Left renal pelvis (tissue), 4 donors: ENCODE results near the gene FCGBP. TPM values are rescaled to one million over a fixed set of nuclear protein-coding genes. Genes with fewer than 3 reads are reported as not detected.
"Not testable (repeated sequence)": the region's sequence is repeated elsewhere in the genome, so short reads cannot be mapped to it uniquely, and the experiment has no call there.

ENCODE experiments used
- DNase-seq, 4 donors: peaks; one replicate each; pipeline ENCODE4 v3.0.0-alpha.2; 2013; ENCODE audit warnings: low read depth in 4 of 4, low spot score in 3 of 4
- polyA plus RNA-seq, 4 donors: library from polyadenylated mRNA; unstranded; fragments of 120-200 nt; gene quantifications; one replicate each; pipeline ENCODE4 v1.2.1, GENCODE V29; 2013; ENCODE audit not compliant: insufficient read length in 4 of 4

FCGBP gene
- polyA plus RNA-seq, 4 donors = 1.7 to 9.5 (median 6.1) TPM

DNA sequence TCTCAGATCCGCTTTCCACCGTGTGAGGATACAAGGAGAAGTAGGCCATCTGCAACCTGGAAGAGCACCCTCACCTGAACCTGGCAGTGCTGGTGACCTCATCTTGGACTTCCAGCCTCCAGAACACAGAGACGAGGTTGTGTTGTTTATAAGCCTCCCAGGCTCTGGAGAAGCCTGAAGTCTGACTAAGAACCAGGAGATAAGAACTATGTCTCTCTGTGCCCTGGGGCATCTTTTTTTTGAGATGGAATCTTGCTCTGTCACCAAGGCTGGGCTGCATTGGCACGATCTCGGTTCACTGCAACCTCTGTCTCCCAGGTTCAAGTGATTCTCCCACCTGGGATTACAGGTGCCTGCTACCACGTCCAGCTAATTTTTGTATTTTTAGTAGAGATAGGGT, 14.5 kb downstream of the FCGBP start:
- no peak for DNase-seq

- DNase-seq = no peak
These were observed 16.2 kb downstream of the FCGBP start for GRCh38 chr19:39918183-39918651.

GRCh38 chr19:39917561-39918182, 16.8 kb downstream of the FCGBP start:
- DNase-seq = no peak

GRCh38 chr19:39916851-39917396, 17.5 kb downstream of the FCGBP start:
- no peak for DNase-seq

- no peak for DNase-seq
These were observed 18.2 kb downstream of the FCGBP start for GRCh38 chr19:39916236-39916635.

GRCh38 chr19:39915848-39916215, 18.6 kb downstream of the FCGBP start:
- DNase-seq = no peak

- DNase-seq = no peak
These were observed 19.2 kb downstream of the FCGBP start for GRCh38 chr19:39915101-39915847.

DNA sequence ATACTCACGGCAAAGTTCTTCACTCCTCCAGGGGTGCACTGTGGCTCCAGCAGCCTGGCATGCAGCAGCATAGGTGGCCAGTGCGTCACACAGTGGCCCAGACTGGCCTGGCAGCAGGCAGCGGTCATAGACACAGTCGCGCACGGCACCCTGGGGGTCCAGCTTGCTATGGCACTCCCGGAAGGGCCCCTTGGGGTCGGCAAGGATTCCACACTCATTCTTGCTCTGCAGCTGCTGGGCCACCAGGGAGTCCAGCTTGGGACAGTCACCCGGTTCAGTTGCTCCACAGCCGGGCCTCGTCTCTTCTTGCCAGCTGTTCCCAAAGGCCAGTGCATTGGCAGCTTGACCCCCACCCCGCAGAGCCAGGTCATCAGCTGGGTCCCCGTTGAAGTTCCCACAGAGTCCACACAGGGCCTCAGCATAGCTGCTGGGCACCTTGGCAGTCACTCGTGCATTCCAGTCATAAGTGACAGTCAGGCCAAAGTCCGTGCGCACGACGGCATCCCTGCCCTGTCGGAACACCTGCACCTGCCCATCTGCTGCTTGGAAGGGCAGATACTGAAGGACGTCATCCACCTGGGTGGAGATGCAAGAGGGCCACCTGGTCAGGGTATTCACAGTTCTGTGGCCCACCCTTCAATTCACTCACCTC, 20.6 kb downstream of the FCGBP start:
- no peak for DNase-seq

- DNase-seq = no peak
These were observed 25.6 kb downstream of the FCGBP start for GRCh38 chr19:39908803-39909202.

GRCh38 chr19:39906820-39907611, 27.4 kb downstream of the FCGBP start:
- no peak for DNase-seq

DNA sequence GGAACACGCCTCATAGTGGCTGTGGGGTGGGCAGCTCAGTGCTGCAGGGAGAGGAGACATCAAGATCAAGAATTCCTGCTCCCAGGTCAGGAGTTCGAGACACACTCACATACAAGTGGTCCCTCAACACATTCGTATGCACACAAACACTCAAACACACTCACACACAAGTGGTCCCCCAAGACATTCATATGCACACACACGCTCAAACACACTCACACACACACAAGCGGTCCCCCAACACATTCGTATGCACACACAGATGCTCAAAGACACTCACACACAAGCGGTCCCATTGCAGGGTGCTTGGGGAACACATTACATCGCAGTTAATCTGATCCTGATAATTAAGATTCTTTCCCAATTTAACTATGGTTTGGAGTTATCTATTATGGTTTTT, 28.2 kb downstream of the FCGBP start:
- DNase-seq = no peak

DNA sequence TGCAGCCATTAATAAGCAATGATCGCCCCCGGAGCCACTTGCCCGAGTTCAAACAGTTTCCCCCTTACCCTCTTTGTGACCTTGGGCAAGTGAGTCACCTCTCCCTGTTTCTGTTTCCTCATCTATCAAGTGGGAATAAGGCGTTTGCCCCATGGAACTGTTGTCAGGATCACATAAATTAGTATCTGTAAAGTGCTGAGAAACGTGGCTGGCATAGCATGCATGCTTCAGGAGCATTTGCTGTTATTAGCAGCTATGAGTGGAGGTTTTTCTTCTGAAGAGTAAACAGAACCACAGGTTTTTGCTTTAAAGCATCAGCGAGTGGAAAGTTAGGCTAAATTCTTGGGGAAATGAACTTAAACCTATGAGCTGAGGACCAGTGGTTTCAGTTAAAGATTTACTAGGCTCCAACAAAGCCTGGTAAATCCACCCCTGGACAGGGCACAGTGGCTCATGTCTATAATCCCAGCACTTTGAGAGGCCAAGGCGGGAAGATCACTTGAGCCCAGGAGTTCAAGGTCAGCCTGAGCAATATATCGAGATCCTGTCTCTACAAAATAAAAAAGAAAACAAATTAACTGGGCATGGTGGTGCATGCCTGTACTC, 30.8 kb downstream of the FCGBP start:
- DNase-seq = not testable (repeated sequence)

GRCh38 chr19:39902326-39902725, 32.1 kb downstream of the FCGBP start:
- DNase-seq = not testable (repeated sequence)

DNA sequence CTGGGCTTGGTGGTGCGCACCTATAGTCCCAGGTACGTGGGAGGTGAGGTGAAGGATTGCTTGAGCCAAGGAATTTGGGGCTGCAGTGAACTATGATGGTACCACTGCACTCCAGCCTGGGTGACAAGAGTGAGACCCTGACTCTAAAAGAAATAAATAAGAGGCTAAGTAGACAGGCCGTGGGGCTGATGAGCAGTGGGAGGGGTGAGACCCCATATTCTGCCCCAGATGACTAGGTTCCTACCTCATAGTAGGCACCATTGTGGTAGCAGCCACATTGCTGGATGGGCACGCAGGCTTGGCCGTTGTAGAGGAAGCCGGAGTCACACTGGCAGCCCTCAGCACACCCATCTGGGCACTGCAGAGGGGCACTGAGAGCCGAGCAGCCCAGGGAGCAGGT, 32.8 kb downstream of the FCGBP start:
- DNase-seq = not testable (repeated sequence)

- DNase-seq = not testable (repeated sequence)
These were observed 35.6 kb downstream of the FCGBP start for GRCh38 chr19:39898858-39899257.

GRCh38 chr19:39897511-39898245, 36.8 kb downstream of the FCGBP start:
- DNase-seq = not testable (repeated sequence)

GRCh38 chr19:39895096-39895495, 39.3 kb downstream of the FCGBP start:
- not testable (repeated sequence) for DNase-seq

- not testable (repeated sequence) for DNase-seq
These were observed 40.2 kb downstream of the FCGBP start for GRCh38 chr19:39894236-39894606.
